Neural cell (in vitro differentiated cells): ENCODE measurements around the gene TRIM8. TPM values are rescaled to one million over a fixed set of nuclear protein-coding genes. Genes with fewer than 3 reads are reported as not detected.

Source experiments
- H2AFZ ChIP-seq: fragments of 200-600, 300-800 bp; sonication (generic), shearing (Covaris generic); 2 replicates; pipeline ENCODE4 v1.6.0; 2014; ENCODE audit warnings: low read depth, mild to moderate bottlenecking, antibody characterized with exemption, low read length, moderate library complexity
- H3F3A ChIP-seq: fragments of 200-600 bp; shearing (Covaris generic); 2 replicates; pipeline ENCODE4 v1.6.1; 2016; ENCODE audit warnings: mild to moderate bottlenecking, moderate library complexity, mixed read lengths, antibody characterized with exemption, low read length; ENCODE audit not compliant: insufficient read depth, poor library complexity, severe bottlenecking
- H3K27ac ChIP-seq: fragments of 200-600, 300-800 bp; sonication (generic), shearing (Covaris generic); 2 replicates; pipeline ENCODE4 v1.5.1; 2014; ENCODE audit warnings: mild to moderate bottlenecking, low read length, moderate library complexity
- H3K27me3 ChIP-seq: fragments of 300-800, 200-600 bp; sonication (generic), shearing (Covaris generic); 2 replicates; pipeline ENCODE4 v1.6.0; 2014; ENCODE audit warnings: mild to moderate bottlenecking, low read depth, low read length, moderate library complexity; ENCODE audit not compliant: insufficient read depth
- H3K36me3 ChIP-seq: fragments of 300-800, 200-600 bp; sonication (generic), shearing (Covaris generic); 2 replicates; pipeline ENCODE4 v1.5.1; 2014; ENCODE audit warnings: mild to moderate bottlenecking, antibody characterized with exemption, low read length, moderate library complexity; ENCODE audit not compliant: insufficient read depth
- H3K4me2 ChIP-seq: fragments of 300-800, 200-600 bp; sonication (generic), shearing (Covaris generic); 2 replicates; pipeline ENCODE4 v1.6.0; 2014; ENCODE audit warnings: mild to moderate bottlenecking, low read length
- H3K4me3 ChIP-seq: fragments of 300-800, 200-600 bp; sonication (generic), shearing (Covaris generic); 2 replicates; pipeline ENCODE4 v1.5.1; 2014; ENCODE audit warnings: mild to moderate bottlenecking, low read length, moderate library complexity
- H3K79me2 ChIP-seq: fragments of 200-600 bp; shearing (Covaris generic); replicated peaks from 2 replicates; pipeline ENCODE4 v1.6.0; 2014; ENCODE audit warnings: mild to moderate bottlenecking, low read length, moderate library complexity; ENCODE audit not compliant: insufficient read depth
- H3K9ac ChIP-seq: fragments of 300-800, 200-600 bp; sonication (generic), shearing (Covaris generic); 2 replicates; pipeline ENCODE4 v1.6.1; 2016; ENCODE audit warnings: mild to moderate bottlenecking, low read length, mixed read lengths
- H3K9me2 ChIP-seq: fragments of 200-600 bp; shearing (Covaris generic); 2 replicates; pipeline ENCODE4 v1.6.1; 2016; ENCODE audit warnings: mild to moderate bottlenecking, low read length, mixed read lengths; ENCODE audit not compliant: insufficient read depth
- H3K9me3 ChIP-seq: fragments of 200-600, 300-800 bp; sonication (generic), shearing (Covaris generic); 2 replicates; pipeline ENCODE4 v1.6.1; 2016; ENCODE audit warnings: mild to moderate bottlenecking, mixed run types, low read length, moderate library complexity, mixed read lengths
- H4K20me1 ChIP-seq: fragments of 200-600 bp; shearing (Covaris generic); 2 replicates; pipeline ENCODE4 v1.6.1; 2016; ENCODE audit warnings: mild to moderate bottlenecking, mixed run types; ENCODE audit not compliant: insufficient read depth
- EP300 ChIP-seq: fragments of 450-650 bp; conservative IDR thresholded peaks from 2 replicates; pipeline ENCODE4 v1.6.1; 2014; ENCODE audit warnings: antibody characterized with exemption, mild to moderate bottlenecking, moderate library complexity; ENCODE audit not compliant: poor library complexity, severe bottlenecking
- EZH2 ChIP-seq: fragments of 200-600, 300-800 bp; shearing (Covaris generic), sonication (generic); IDR thresholded peaks from 2 replicates; pipeline ENCODE4 v1.6.1; 2014; ENCODE audit warnings: antibody characterized with exemption, low read length, borderline replicate concordance, mild to moderate bottlenecking; ENCODE audit not compliant: insufficient read depth, poor library complexity, severe bottlenecking
- MXI1 ChIP-seq: fragments of 450-650 bp; conservative IDR thresholded peaks from 2 replicates; pipeline ENCODE4 v1.6.1; 2014; ENCODE audit warnings: antibody characterized with exemption, mild to moderate bottlenecking; ENCODE audit not compliant: poor library complexity, severe bottlenecking
- POLR2AphosphoS5 ChIP-seq: IDR thresholded peaks from 2 replicates; pipeline ENCODE4 v1.6.1; 2012
- RAD21 ChIP-seq: fragments of 450-650 bp; conservative IDR thresholded peaks from 2 replicates; pipeline ENCODE4 v1.6.1; 2014; ENCODE audit warnings: antibody characterized with exemption, mild to moderate bottlenecking, moderate library complexity
- SMC3 ChIP-seq: fragments of 450-650 bp; conservative IDR thresholded peaks from 2 replicates; pipeline ENCODE4 v1.6.1; 2014; ENCODE audit warnings: antibody characterized with exemption, mild to moderate bottlenecking, moderate library complexity; ENCODE audit not compliant: poor library complexity
- TAF1 ChIP-seq: IDR thresholded peaks from 2 replicates; pipeline ENCODE4 v1.6.1; 2012; ENCODE audit warnings: low read depth
- polyA minus RNA-seq: library from RNA; depleted of rRNA, polyadenylated mRNA; stranded (reverse); fragments of >200 nt; gene quantifications from 2 replicates; pipeline ENCODE4 v1.2.3, GENCODE V29; 2014
- polyA plus RNA-seq: library from polyadenylated mRNA; depleted of rRNA; stranded (reverse); fragments of >200 nt; gene quantifications from 2 replicates; pipeline ENCODE4 v1.2.3, GENCODE V29; 2014
- TF ChIP-seq, protein P1 (sequence below): IDR thresholded peaks from 2 replicates; pipeline ENCODE4 v1.6.1; 2012; ENCODE audit warnings: borderline replicate concordance
- TF ChIP-seq, protein P2 (sequence below): fragments of 450-650 bp; IDR thresholded peaks from 2 replicates; pipeline ENCODE4 v1.5.1; 2014; ENCODE audit warnings: antibody characterized with exemption, mild to moderate bottlenecking, moderate library complexity; ENCODE audit not compliant: poor library complexity, severe bottlenecking

Gene TRIM8, protein sequence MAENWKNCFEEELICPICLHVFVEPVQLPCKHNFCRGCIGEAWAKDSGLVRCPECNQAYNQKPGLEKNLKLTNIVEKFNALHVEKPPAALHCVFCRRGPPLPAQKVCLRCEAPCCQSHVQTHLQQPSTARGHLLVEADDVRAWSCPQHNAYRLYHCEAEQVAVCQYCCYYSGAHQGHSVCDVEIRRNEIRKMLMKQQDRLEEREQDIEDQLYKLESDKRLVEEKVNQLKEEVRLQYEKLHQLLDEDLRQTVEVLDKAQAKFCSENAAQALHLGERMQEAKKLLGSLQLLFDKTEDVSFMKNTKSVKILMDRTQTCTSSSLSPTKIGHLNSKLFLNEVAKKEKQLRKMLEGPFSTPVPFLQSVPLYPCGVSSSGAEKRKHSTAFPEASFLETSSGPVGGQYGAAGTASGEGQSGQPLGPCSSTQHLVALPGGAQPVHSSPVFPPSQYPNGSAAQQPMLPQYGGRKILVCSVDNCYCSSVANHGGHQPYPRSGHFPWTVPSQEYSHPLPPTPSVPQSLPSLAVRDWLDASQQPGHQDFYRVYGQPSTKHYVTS
- polyA plus RNA-seq (47.5 and 59.2 TPM in 2 replicates), polyA minus RNA-seq (63.4 and 77.9 TPM in 2 replicates)

DNA sequence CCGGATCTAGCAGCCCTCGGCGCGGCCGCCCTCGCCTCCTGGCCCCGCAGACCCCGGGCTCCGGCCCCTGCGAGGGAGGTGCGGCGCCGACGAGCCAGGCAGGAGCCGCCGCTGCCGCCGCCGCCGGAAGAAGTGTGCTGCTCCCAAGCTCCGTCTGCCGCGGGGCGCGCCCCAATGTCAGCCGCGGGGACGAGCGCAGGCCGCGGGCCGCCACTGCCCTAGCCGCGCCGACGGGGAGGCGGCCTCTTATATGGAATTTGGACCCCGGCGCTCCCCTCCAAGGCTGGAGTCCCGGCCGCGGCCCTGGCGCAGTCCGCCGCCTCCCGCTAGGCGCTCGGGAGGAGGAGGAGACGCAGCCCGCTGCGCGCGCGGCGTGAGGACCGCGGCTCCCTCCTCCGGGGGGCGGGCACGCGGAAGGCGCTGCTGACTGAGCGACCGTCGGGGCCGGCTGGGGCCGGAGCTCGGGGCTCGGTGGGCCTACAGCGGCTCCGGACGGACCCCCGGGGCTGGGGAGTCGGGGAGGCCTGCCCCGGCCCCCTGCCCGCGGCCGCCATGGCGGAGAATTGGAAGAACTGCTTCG, at the start of gene TRIM8:
TRIM8 (plus strand) TSS at position 414 of the 580 bp plus-strand sequence; CDS start at position 553, 139 bp downstream.
- Histone ChIP-seq H3K9me2 (no peaks in the 10 kb centered on the region), H3K79me2 (peaks cover 60% of the 10 kb centered on the region), H4K20me1 (peaks cover 16% of the 10 kb centered on the region), H3K36me3 (no peaks in the 10 kb centered on the region), H3K27ac (peak within 1 kb of the TSS; percentile 99), H3K4me2 (peak within 1 kb of the TSS; percentile 93), H3K4me3 (peak within 1 kb of the TSS; percentile 97), H3K9ac (peak within 1 kb of the TSS; percentile 99), H3F3A (no peaks in the 10 kb centered on the region), H3K27me3 (no peaks in the 10 kb centered on the region), H3K9me3 (no peaks in the 10 kb centered on the region), H2AFZ (no peak within 1 kb of the TSS)
- TF ChIP-seq RAD21 = no peak
- TF ChIP-seq TAF1 = no peak
- no peak for TF ChIP-seq POLR2AphosphoS5
- TF ChIP-seq, protein P1, sequence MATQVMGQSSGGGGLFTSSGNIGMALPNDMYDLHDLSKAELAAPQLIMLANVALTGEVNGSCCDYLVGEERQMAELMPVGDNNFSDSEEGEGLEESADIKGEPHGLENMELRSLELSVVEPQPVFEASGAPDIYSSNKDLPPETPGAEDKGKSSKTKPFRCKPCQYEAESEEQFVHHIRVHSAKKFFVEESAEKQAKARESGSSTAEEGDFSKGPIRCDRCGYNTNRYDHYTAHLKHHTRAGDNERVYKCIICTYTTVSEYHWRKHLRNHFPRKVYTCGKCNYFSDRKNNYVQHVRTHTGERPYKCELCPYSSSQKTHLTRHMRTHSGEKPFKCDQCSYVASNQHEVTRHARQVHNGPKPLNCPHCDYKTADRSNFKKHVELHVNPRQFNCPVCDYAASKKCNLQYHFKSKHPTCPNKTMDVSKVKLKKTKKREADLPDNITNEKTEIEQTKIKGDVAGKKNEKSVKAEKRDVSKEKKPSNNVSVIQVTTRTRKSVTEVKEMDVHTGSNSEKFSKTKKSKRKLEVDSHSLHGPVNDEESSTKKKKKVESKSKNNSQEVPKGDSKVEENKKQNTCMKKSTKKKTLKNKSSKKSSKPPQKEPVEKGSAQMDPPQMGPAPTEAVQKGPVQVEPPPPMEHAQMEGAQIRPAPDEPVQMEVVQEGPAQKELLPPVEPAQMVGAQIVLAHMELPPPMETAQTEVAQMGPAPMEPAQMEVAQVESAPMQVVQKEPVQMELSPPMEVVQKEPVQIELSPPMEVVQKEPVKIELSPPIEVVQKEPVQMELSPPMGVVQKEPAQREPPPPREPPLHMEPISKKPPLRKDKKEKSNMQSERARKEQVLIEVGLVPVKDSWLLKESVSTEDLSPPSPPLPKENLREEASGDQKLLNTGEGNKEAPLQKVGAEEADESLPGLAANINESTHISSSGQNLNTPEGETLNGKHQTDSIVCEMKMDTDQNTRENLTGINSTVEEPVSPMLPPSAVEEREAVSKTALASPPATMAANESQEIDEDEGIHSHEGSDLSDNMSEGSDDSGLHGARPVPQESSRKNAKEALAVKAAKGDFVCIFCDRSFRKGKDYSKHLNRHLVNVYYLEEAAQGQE = no peak
- TF ChIP-seq EZH2 = no peak
- TF ChIP-seq SMC3 = no peak
- no peak for TF ChIP-seq MXI1
- TF ChIP-seq, protein P2, sequence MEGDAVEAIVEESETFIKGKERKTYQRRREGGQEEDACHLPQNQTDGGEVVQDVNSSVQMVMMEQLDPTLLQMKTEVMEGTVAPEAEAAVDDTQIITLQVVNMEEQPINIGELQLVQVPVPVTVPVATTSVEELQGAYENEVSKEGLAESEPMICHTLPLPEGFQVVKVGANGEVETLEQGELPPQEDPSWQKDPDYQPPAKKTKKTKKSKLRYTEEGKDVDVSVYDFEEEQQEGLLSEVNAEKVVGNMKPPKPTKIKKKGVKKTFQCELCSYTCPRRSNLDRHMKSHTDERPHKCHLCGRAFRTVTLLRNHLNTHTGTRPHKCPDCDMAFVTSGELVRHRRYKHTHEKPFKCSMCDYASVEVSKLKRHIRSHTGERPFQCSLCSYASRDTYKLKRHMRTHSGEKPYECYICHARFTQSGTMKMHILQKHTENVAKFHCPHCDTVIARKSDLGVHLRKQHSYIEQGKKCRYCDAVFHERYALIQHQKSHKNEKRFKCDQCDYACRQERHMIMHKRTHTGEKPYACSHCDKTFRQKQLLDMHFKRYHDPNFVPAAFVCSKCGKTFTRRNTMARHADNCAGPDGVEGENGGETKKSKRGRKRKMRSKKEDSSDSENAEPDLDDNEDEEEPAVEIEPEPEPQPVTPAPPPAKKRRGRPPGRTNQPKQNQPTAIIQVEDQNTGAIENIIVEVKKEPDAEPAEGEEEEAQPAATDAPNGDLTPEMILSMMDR = no peak
- TF ChIP-seq EP300 = no peak

DNA sequence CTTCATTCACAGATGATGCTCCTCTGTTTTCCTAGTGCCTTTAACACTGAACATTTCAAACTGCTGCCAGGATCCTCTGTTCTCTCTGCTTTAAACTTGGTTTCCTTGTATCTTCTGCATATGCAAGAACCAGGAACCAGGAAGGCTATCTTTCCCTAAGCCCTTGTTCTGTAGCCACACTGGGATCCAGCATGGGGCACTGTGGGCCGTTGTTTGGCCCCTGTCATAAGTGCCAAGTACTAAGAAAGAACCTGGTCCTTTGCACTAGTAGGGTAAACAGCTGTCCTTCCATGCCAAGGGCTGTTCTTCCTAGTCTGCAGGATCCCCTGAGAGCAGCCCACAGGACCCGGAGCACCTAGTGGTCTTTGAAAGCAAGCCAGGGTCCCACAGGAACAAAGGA, 49.0 kb upstream of the TRIM8 start:
- no peaks in the 10 kb centered on the region for H4K20me1 ChIP-seq
- H3K4me3 ChIP-seq = no peak overlapping the region
- H3K27me3 ChIP-seq = no peaks in the 10 kb centered on the region
- no peak overlapping the region for H3K27ac ChIP-seq
- H3K9ac ChIP-seq = no peak overlapping the region
- TF ChIP-seq EP300 (no peak), EZH2 (no peak)
- H3K9me2 ChIP-seq = no peaks in the 10 kb centered on the region
- H3F3A ChIP-seq = no peaks in the 10 kb centered on the region
- H3K79me2 ChIP-seq = no peaks in the 10 kb centered on the region
- H3K36me3 ChIP-seq = no peaks in the 10 kb centered on the region
- no peak overlapping the region for H2AFZ ChIP-seq
- no peaks in the 10 kb centered on the region for H3K9me3 ChIP-seq
- no peak overlapping the region for H3K4me2 ChIP-seq
